HepG2 (cell line): ENCODE measurements around the gene AATF. TPM values are rescaled to one million over a fixed set of nuclear protein-coding genes. Genes with fewer than 3 reads are reported as not detected.

Experiments used
- ATAC-seq: fragments of 200-7000 bp; cut with Tn5 transposase; 3 replicates; pipeline ENCODE4 v1.9.1; 2020; ENCODE audit warnings: mild to moderate bottlenecking, moderate library complexity
- BruUV-seq: library from RNA; stranded (reverse); fragments of 400-500 nt; replicated peaks from 2 replicates; lab custom pipeline; 2021; lab: Mats Ljungman, UMichigan
- CTCF ChIA-PET: fragments of 300-600 bp; formaldehyde crosslinking; extraction: SDS; loops from one replicate; lab custom pipeline; 2021; ENCODE audit warnings: low total read pairs, inconsistent platforms, low intra/inter-chr PET ratio; lab: Yijun Ruan, JAX
- POLR2A ChIA-PET: fragments of 350-600 bp; sonication (Branson Sonifier 250); formaldehyde crosslinking; loops from one replicate; lab custom pipeline; 2020; ENCODE audit warnings: antibody characterized with exemption, inconsistent platforms; lab: Yijun Ruan, JAX
- DNase-seq: peaks from one replicate; pipeline ENCODE4 v3.0.0-alpha.2; 2015; ENCODE audit warnings: low spot score
- FAIRE-seq: peaks from 3 replicates; lab custom pipeline; 2011; peaks lifted over from hg19 to GRCh38; lab: Jason Lieb, UNC
- H2AFZ ChIP-seq: one replicate; pipeline ENCODE4 v1.6.1; 2011; ENCODE audit warnings: low read length, inconsistent platforms
- H3K27ac ChIP-seq: fragments of 300-600 bp; 3 replicates; pipeline ENCODE4 v1.8.0; 2011; ENCODE audit warnings: mixed run types, mild to moderate bottlenecking, mixed read lengths, low read length, inconsistent platforms; ENCODE audit not compliant: insufficient read depth; ENCODE audit errors: extremely low read length
- H3K27me3 ChIP-seq, 2 experiments: fragments of 200-600 bp in 1 of 2; 2 replicates in 1 of 2; 3 replicates in 1 of 2; pipeline versions ENCODE4 v1.6.0 to v1.8.0; 2011; ENCODE audit warnings: low read length in 2 of 2, mild to moderate bottlenecking in 2 of 2, moderate library complexity in 2 of 2, inconsistent platforms in 1 of 2; ENCODE audit not compliant: insufficient read depth in 2 of 2, control insufficient read depth in 1 of 2
- H3K36me3 ChIP-seq, 2 experiments: fragments of 200-600 bp in 1 of 2; replicated peaks in 1 of 2; 2 replicates in 1 of 2; 3 replicates in 1 of 2; pipeline versions ENCODE4 v1.5.1 to v1.8.0; 2011; ENCODE audit warnings: low read length in 2 of 2, inconsistent platforms in 1 of 2; ENCODE audit not compliant: insufficient read depth in 2 of 2, control insufficient read depth in 1 of 2
- H3K4me1 ChIP-seq: 2 replicates; pipeline ENCODE4 v1.5.1; 2012; ENCODE audit warnings: low read length, inconsistent platforms; ENCODE audit not compliant: insufficient read depth
- H3K4me2 ChIP-seq: 2 replicates; pipeline ENCODE4 v1.6.0; 2011; ENCODE audit warnings: low read depth, low read length, inconsistent platforms
- H3K4me3 ChIP-seq, 3 experiments: fragments of 200-600 bp in 1 of 3; sonication (generic), shearing (Covaris generic) in 1 of 3; replicated peaks in 1 of 3; 2 replicates each; pipeline ENCODE4 v1.5.1; 2011 to 2016; ENCODE audit warnings: low read length in 3 of 3, inconsistent platforms in 2 of 3, low read depth in 2 of 3, mild to moderate bottlenecking in 2 of 3, control low read depth in 1 of 3, mixed read lengths in 1 of 3; ENCODE audit not compliant: insufficient read depth in 1 of 3
- H3K79me2 ChIP-seq: one replicate; pipeline ENCODE4 v1.6.1; 2011; ENCODE audit warnings: low read length, inconsistent platforms; ENCODE audit not compliant: insufficient read depth
- H3K9ac ChIP-seq: 2 replicates; pipeline ENCODE4 v1.6.0; 2011; ENCODE audit warnings: mild to moderate bottlenecking, low read depth, low read length, inconsistent platforms; ENCODE audit not compliant: insufficient read depth
- H3K9me3 ChIP-seq: 2 replicates; pipeline ENCODE4 v1.5.1; 2012; ENCODE audit warnings: mild to moderate bottlenecking, low read length
- H4K20me1 ChIP-seq: 2 replicates; pipeline ENCODE4 v1.6.0; 2011; ENCODE audit warnings: inconsistent platforms, mild to moderate bottlenecking, low read length, moderate library complexity; ENCODE audit not compliant: insufficient read depth
- GMEB1 ChIP-seq: sonication (generic); formaldehyde crosslinking; IDR thresholded peaks from 2 replicates; pipeline ENCODE4 v1.5.1; 2020; ENCODE audit warnings: missing genetic modification reagents, mild to moderate bottlenecking, borderline replicate concordance
- HDAC1 ChIP-seq: sonication (generic); formaldehyde crosslinking; IDR thresholded peaks from 2 replicates; pipeline ENCODE4 v1.5.1; 2020; ENCODE audit warnings: mild to moderate bottlenecking, missing genetic modification reagents
- HNF1A ChIP-seq, 2 experiments: sonication (generic) in 1 of 2; formaldehyde crosslinking in 1 of 2; IDR thresholded peaks; 2 replicates each; pipeline versions ENCODE4 v1.4.0 to v1.6.1; 2016 to 2020; ENCODE audit warnings: borderline replicate concordance in 1 of 2, low read depth in 1 of 2, mild to moderate bottlenecking in 1 of 2, missing genetic modification reagents in 1 of 2
- MED13 ChIP-seq: sonication (generic); formaldehyde crosslinking; IDR thresholded peaks from 2 replicates; pipeline ENCODE4 v1.5.0; 2020; ENCODE audit warnings: missing genetic modification reagents
- PAWR ChIP-seq: sonication (generic); formaldehyde crosslinking; IDR thresholded peaks from 2 replicates; pipeline ENCODE4 v1.4.0; 2020; ENCODE audit warnings: missing genetic modification reagents, mild to moderate bottlenecking, borderline replicate concordance
- RAD51 ChIP-seq: fragments of 450-650 bp; IDR thresholded peaks from 2 replicates; pipeline ENCODE4 v1.6.1; 2016; ENCODE audit warnings: borderline replicate concordance
- RXRA ChIP-seq: sonication (generic); formaldehyde crosslinking; IDR thresholded peaks from 2 replicates; pipeline ENCODE4 v1.5.1; 2020; ENCODE audit warnings: missing genetic modification reagents
- SP2 ChIP-seq: sonication (generic); formaldehyde crosslinking; IDR thresholded peaks from 2 replicates; pipeline ENCODE4 v1.5.1; 2020; ENCODE audit warnings: mild to moderate bottlenecking, missing genetic modification reagents
- STAG1 ChIP-seq: sonication (generic); formaldehyde crosslinking; IDR thresholded peaks from 2 replicates; pipeline ENCODE4 v1.4.0; 2020; ENCODE audit warnings: missing genetic modification reagents
- TAF15 ChIP-seq: fragments of 200-400 bp; formaldehyde crosslinking; IDR thresholded peaks from one replicate; pipeline ENCODE4 v1.6.1; 2018; ENCODE audit warnings: mild to moderate bottlenecking, low read depth, low read length; ENCODE audit not compliant: poor library complexity, severe bottlenecking
- WGBS: methylation state at CpG from one replicate; pipeline ENCODE4 v1.1.6; 2017; ENCODE audit warnings: low lambda C conversion rate; 5-methylcytosine and 5-hydroxymethylcytosine counted together
- in situ Hi-C: cut with HindIII; loops from 2 replicates; pipeline ENCODE4 v1.10.0; 2017; ENCODE audit warnings: low pct_unique_long_range_greater_than_20kb; ENCODE audit not compliant: extremely low pct_ligation_motif_present
- intact Hi-C: fragments of 100-400 bp; cut with micrococcal nuclease; formaldehyde crosslinking; loops from one replicate; pipeline ENCODE4 v1.10.0; 2022; ENCODE audit not compliant: unreplicated experiment
- polyA plus RNA-seq, 8 experiments: library from polyadenylated mRNA; depleted of rRNA in 3 of 8; stranded (reverse) in 7 of 8; unstranded in 1 of 8; fragments of >200 nt; fragmentation: Illumina TruSeq in 4 of 8; extraction: Trizol in 4 of 8; gene quantifications; 2 replicates each; pipeline versions ENCODE4 v1.2.1 to v1.2.3, GENCODE V29; 2011 to 2016; ENCODE audit warnings: low read depth in 4 of 8, missing spikeins in 1 of 8, mixed read lengths in 1 of 8; ENCODE audit not compliant: insufficient read depth in 1 of 8
- total RNA-seq, 5 experiments: library from RNA; depleted of rRNA; stranded (reverse); fragments of >200 nt; fragmentation: Illumina TruSeq; extraction: Trizol; gene quantifications; 2 replicates each; pipeline ENCODE4 v1.2.3, GENCODE V29; 2016; ENCODE audit warnings: low read depth in 1 of 5

Gene AATF
- total and polyA plus RNA-seq, 2 of the 13 experiments (the other 11 are each of a cell fraction or from before 2014, with no cell fraction given): 9.1 to 53.3 TPM

GRCh38 chr17:36933512-36934143 lies 15.1 kb upstream of the AATF start:
- CTCF ChIA-PET: no interaction called here
- H2AFZ ChIP-seq: no peak overlapping the region
- TF ChIP-seq PAWR (CRISPR knock-in tag) (no peak), MED13 (no peak), STAG1 (no peak)
- TF ChIP-seq, all 625 proteins: peak for 0

GRCh38 chr17:36934144-36934691 lies 14.5 kb upstream of the AATF start:
- Histone ChIP-seq H3K36me3 (no peaks in the 10 kb centered on the region), H3K4me2 (peak overlapping the region; percentile 66), H3K4me3 (peak overlapping the region; percentile 21 to 58 (median 35); a peak in 4 of 6 replicates), H3K9me3 (no peaks in the 10 kb centered on the region), H3K9ac (no peak overlapping the region), H3K27me3 (peaks cover 50 to 98% of the 10 kb centered on the region in 2 experiments), H3K27ac (no peak overlapping the region), H3K4me1 (peaks cover 57% of the 10 kb centered on the region), H4K20me1 (peaks cover 21% of the 10 kb centered on the region; the same call in 1 of the 2 replicates), H3K79me2 (no peaks in the 10 kb centered on the region), H2AFZ (no peak overlapping the region)
- in situ Hi-C loops (no loop called here), intact Hi-C loops (no loop called here)
- ATAC-seq (no peak; the same call in 2 of the 3 replicates), DNase-seq (no peak), FAIRE-seq (no peak)
- POLR2A ChIA-PET: no interaction called here
- CTCF ChIA-PET: no interaction called here
- 21% methylated on average over 7 of the region's 26 CpGs for WGBS
- no TSS peak for BruUV-seq
- TF ChIP-seq RXRA (CRISPR knock-in tag) (no peak), GMEB1 (no peak), RAD51 (no peak), TAF15 (no peak), SP2 (CRISPR knock-in tag) (no peak), HNF1A (IDR thresholded peaks at IDR 0.05; ENCODE audit: low read depth) (no peak), HNF1A (CRISPR knock-in tag; IDR thresholded peaks at IDR 0.05; ENCODE audit: borderline replicate concordance) (no peak), HDAC1 (CRISPR knock-in tag) (0 out of 2 replicates have a peak, but pooled peaks have one; percentile 21)

More at GRCh38 chr17:36933512-36934143, 15.1 kb upstream of the AATF start:
- no peaks in the 10 kb centered on the region for H3K36me3 ChIP-seq
- intact Hi-C loops (no loop called here), in situ Hi-C loops (no loop called here)
- DNase-seq (no peak), FAIRE-seq (no peak), ATAC-seq (no peak)
- 0 out of 2 replicates have a peak overlapping the region, but pooled peaks have one; percentile 66 for H3K4me2 ChIP-seq
- H4K20me1 ChIP-seq: peaks cover 16% of the 10 kb centered on the region; the same call in 1 of the 2 replicates
- peaks cover 53% of the 10 kb centered on the region for H3K4me1 ChIP-seq
- peaks cover 49 to 98% of the 10 kb centered on the region in 2 experiments for H3K27me3 ChIP-seq
- no peak overlapping the region for H3K9ac ChIP-seq
- H3K27ac ChIP-seq: no peak overlapping the region
- no TSS peak for BruUV-seq
- WGBS: 28% methylated on average over 21 of the region's 23 CpGs
- H3K4me3 ChIP-seq: no peak overlapping the region
- POLR2A ChIA-PET: no interaction called here
- H3K79me2 ChIP-seq: no peaks in the 10 kb centered on the region
- H3K9me3 ChIP-seq: no peaks in the 10 kb centered on the region
